ENCODE data around the gene OXCT2. TPM values are rescaled to one million over a fixed set of nuclear protein-coding genes. Genes with fewer than 3 reads are reported as not detected.

Gene OXCT2
- total and polyA plus RNA-seq, 12 donors = 0.85 to 5.4 (median 2.2) TPM

- H3K27me3 ChIP-seq = peaks cover 0 to 21% (median 10%) of the 10 kb centered on the region in 7 donors
- H3K27ac ChIP-seq = peak within 1 kb of the TSS in 9 of 10 donors; percentile 63 to 87 (median 76)
- H3K36me3 ChIP-seq = peaks cover 0 to 40% (median 18%) of the 10 kb centered on the region in 9 donors
- WGBS, 2 donors = 1% methylated on average over 52 of the region's 52 CpGs
- DNase-seq = peak; percentile 94 to 96
- H3K4me3 ChIP-seq = peak within 1 kb of the TSS; percentile 62 to 92 (median 76)
- intact Hi-C loops (cut with DNase I) = no loop called here
- peaks cover 4 to 23% (median 10%) of the 10 kb centered on the region in 9 donors for H3K4me1 ChIP-seq
- no peak for TF ChIP-seq CTCF (IDR thresholded peaks at IDR 0.05)
- no peaks in the 10 kb centered on the region for H3K9me3 ChIP-seq
- ATAC-seq = peak; percentile 96 to 99 (median 98)
Observed at GRCh38 chr1:39738622-39739366, 32.4 kb downstream of the OXCT2 start, which contains the start of gene PPIE. Gene PPIE (plus strand): TSS chr1:39738882. CDS start chr1:39738901, 19 bp downstream.

- no peak for TF ChIP-seq CTCF (IDR thresholded peaks at IDR 0.05)
- H3K4me1 ChIP-seq = peaks cover 4 to 32% (median 10%) of the 10 kb centered on the region in 9 donors
- ATAC-seq = no peak
- no peak for DNase-seq
- H3K27ac ChIP-seq = no peak overlapping the region
- no peak overlapping the region for H3K4me3 ChIP-seq
- no peaks in the 10 kb centered on the region for H3K9me3 ChIP-seq
- intact Hi-C loops (cut with DNase I) = no loop called here
- peaks cover 0 to 28% (median 6%) of the 10 kb centered on the region in 9 donors for H3K36me3 ChIP-seq
- peaks cover 0 to 32% (median 18%) of the 10 kb centered on the region in 7 donors for H3K27me3 ChIP-seq
- 74 to 76% methylated on average over 9 of the region's 9 CpGs for WGBS, 2 donors
Observed at GRCh38 chr1:39737546-39738169, 33.5 kb downstream of the OXCT2 start.

- 70 to 77% methylated on average over 3 of the region's 3 CpGs for WGBS, 2 donors
- ATAC-seq = no peak
Observed at GRCh38 chr1:39735731-39736130, 35.4 kb downstream of the OXCT2 start.

More at GRCh38 chr1:39735731-39736130, 35.4 kb downstream of the OXCT2 start:
- Histone ChIP-seq H3K27me3 (peaks cover 0 to 52% (median 36%) of the 10 kb centered on the region in 7 donors), H3K36me3 (peaks cover 0 to 9% (median 0%) of the 10 kb centered on the region in 9 donors), H3K27ac (no peak overlapping the region), H3K9me3 (no peaks in the 10 kb centered on the region), H3K4me1 (peaks cover 4 to 32% (median 10%) of the 10 kb centered on the region in 9 donors), H3K4me3 (no peak overlapping the region)
- intact Hi-C loops (cut with DNase I) = no loop called here
- DNase-seq = no peak
- TF ChIP-seq CTCF (IDR thresholded peaks at IDR 0.05) = no peak

Data from heart right ventricle (tissue), 16 donors.